ENCODE measurements around the gene ADCY4.
"Not testable (repeated sequence)": the region's sequence is repeated elsewhere in the genome, so short reads cannot be mapped to it uniquely, and the experiment has no call there.

Gene ADCY4

GRCh38 chr14:24360281-24360680, 25.4 kb upstream of the ADCY4 start:
- TF ChIP-seq CTCF (IDR thresholded peaks at IDR 0.05; ENCODE audit: low read depth, low read length) = no peak
- no peak for DNase-seq (ENCODE audit: low read depth in 2 of 2)
- H3K4me3 ChIP-seq (replicated peaks in 1 of 2; ENCODE audit: low read depth in 2 of 2, low read length in 2 of 2) = no peak overlapping the region

GRCh38 chr14:24356208-24356607, 21.3 kb upstream of the ADCY4 start:
- no peak overlapping the region for H3K4me3 ChIP-seq (replicated peaks in 1 of 2; ENCODE audit: low read depth in 2 of 2, low read length in 2 of 2)
- no peak for DNase-seq (ENCODE audit: low read depth in 2 of 2)
- no peak for TF ChIP-seq CTCF (IDR thresholded peaks at IDR 0.05; ENCODE audit: low read depth, low read length)

GRCh38 chr14:24355009-24355408, 20.1 kb upstream of the ADCY4 start:
- no peak overlapping the region for H3K4me3 ChIP-seq (replicated peaks in 1 of 2; ENCODE audit: low read depth in 2 of 2, low read length in 2 of 2)
- no peak for TF ChIP-seq CTCF (IDR thresholded peaks at IDR 0.05; ENCODE audit: low read depth, low read length)
- no peak for DNase-seq (ENCODE audit: low read depth in 2 of 2)

GRCh38 chr14:24354482-24354825, 19.6 kb upstream of the ADCY4 start:
- not testable (repeated sequence) for DNase-seq (ENCODE audit: low read depth in 2 of 2); H3K4me3 ChIP-seq (replicated peaks in 1 of 2; ENCODE audit: low read depth in 2 of 2, low read length in 2 of 2)

GRCh38 chr14:24353559-24354481, 18.9 kb upstream of the ADCY4 start:
- no peak overlapping the region for H3K4me3 ChIP-seq (replicated peaks in 1 of 2; ENCODE audit: low read depth in 2 of 2, low read length in 2 of 2)
- no peak for TF ChIP-seq CTCF (IDR thresholded peaks at IDR 0.05; ENCODE audit: low read depth, low read length)
- DNase-seq (ENCODE audit: low read depth in 2 of 2) = peak; percentile 40 to 75

GRCh38 chr14:24351517-24351916, 16.6 kb upstream of the ADCY4 start:
- TF ChIP-seq CTCF (IDR thresholded peaks at IDR 0.05; ENCODE audit: low read depth, low read length) = no peak
- DNase-seq (ENCODE audit: low read depth in 2 of 2) = peak; percentile 48 to 64
- no peak overlapping the region for H3K4me3 ChIP-seq (replicated peaks in 1 of 2; ENCODE audit: low read depth in 2 of 2, low read length in 2 of 2)

- no peak for DNase-seq (ENCODE audit: low read depth in 2 of 2)
- TF ChIP-seq CTCF (IDR thresholded peaks at IDR 0.05; ENCODE audit: low read depth, low read length) = no peak
- H3K4me3 ChIP-seq (replicated peaks in 1 of 2; ENCODE audit: low read depth in 2 of 2, low read length in 2 of 2) = no peak overlapping the region
These were observed 14.9 kb upstream of the ADCY4 start for GRCh38 chr14:24349742-24350141.
